Measurements from ENCODE around the gene WBP2.
"Not testable (repeated sequence)": the region's sequence is repeated elsewhere in the genome, so short reads cannot be mapped to it uniquely, and the experiment has no call there.

Gene WBP2

GRCh38 chr17:75870228-75870627, 15.1 kb upstream of the WBP2 start:
- in situ Hi-C loops (cut with MboI; ENCODE audit: low sequenced_read_pairs): not testable (repeated sequence)

DNA sequence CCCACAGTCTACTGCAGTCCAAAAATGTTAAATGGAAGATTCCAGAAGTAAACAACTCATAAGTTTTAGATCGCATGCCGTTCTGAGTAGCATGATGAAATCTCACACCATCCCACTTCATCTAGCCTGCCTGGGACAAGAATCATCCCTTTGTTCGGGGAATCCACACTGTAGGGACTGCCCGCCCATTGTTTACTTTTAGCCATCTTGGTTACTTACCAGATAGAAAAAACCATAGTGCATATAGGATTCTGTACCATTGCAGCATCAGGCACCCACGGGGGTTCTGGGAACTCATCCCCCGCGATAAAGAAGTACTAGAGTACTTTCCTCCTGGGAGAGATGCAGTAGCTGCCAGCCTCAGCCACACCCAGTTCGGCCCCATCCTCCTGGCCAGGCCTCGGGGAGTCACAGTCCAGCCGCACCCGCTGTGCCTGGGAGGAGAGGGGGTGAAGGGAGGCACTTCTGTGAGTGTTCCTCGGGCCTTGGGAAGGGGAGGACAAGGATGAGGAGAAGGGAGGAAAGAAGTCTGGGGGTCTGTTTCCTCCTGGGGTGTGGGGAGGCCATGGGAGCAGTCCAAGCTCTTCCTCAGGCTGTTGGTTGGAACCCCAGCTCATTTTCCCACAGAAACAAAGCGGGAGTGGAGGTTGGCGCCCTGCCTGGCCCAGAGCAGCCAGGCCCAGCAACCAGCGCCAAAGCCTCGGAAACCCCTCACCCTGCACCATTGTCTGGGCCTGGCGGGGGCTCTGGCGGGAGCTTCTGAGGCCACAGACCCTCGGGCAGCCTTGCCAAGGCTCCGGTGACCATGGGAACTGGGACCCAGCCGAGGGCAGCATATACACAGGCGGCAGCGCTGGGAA, 14.4 kb upstream of the WBP2 start:
- in situ Hi-C loops (cut with MboI; ENCODE audit: low sequenced_read_pairs): no loop called here

GRCh38 chr17:75868730-75869281, 13.7 kb upstream of the WBP2 start:
- in situ Hi-C loops (cut with MboI; ENCODE audit: low sequenced_read_pairs): not testable (repeated sequence)

- in situ Hi-C loops (cut with MboI; ENCODE audit: low sequenced_read_pairs): not testable (repeated sequence)
Measured at GRCh38 chr17:75865404-75866188, 10.5 kb upstream of the WBP2 start.

GRCh38 chr17:75864887-75865286, 9.8 kb upstream of the WBP2 start:
- in situ Hi-C loops (cut with MboI; ENCODE audit: low sequenced_read_pairs): not testable (repeated sequence)

DNA sequence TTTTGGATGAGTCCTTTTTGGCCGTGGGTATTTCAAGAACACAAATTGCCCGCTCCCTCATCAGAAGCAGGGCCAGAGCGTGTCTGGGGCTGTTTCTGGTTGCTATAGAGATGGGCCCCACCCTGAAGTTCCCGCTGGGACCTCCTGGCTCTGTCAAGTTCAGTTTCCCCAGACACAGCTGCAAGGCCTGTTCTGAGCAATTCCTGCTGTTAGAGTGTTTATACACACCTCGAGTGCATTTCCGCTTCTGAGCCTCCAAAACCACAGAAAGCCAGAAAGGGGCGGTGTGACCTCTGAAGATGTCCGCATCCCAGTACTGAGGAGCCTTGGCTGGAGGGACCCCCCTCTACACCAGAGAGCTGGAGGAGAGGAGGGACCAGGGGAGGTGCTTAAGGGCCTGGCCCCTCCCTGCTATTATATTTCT, 9.3 kb upstream of the WBP2 start:
- in situ Hi-C loops (cut with MboI; ENCODE audit: low sequenced_read_pairs): no loop called here

DNA sequence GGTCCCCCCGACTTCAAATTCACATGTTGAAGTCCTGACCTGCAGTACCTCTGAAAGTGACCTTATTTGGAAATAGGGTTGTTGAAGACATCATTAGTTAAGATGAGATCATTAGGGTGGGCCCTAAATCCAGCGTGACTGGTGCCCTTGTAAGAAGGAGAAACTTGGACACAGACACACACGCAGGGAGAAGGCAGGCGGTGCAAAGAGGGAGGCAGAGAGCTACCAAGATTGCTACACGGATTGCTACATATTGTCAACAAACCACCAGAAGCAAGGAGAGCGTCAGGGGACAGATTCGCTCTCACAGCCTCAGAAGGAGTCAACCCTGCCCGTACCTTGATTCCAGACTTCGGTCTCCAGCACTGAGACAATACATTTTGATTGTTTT, 6.8 kb upstream of the WBP2 start:
- in situ Hi-C loops (cut with MboI; ENCODE audit: low sequenced_read_pairs): no loop called here

- in situ Hi-C loops (cut with MboI; ENCODE audit: low sequenced_read_pairs): not testable (repeated sequence)
Measured at GRCh38 chr17:75859358-75859757, 4.2 kb upstream of the WBP2 start.

- in situ Hi-C loops (cut with MboI; ENCODE audit: low sequenced_read_pairs): no loop called here
Measured at GRCh38 chr17:75856062-75856756, 1.1 kb upstream of the WBP2 start.

DNA sequence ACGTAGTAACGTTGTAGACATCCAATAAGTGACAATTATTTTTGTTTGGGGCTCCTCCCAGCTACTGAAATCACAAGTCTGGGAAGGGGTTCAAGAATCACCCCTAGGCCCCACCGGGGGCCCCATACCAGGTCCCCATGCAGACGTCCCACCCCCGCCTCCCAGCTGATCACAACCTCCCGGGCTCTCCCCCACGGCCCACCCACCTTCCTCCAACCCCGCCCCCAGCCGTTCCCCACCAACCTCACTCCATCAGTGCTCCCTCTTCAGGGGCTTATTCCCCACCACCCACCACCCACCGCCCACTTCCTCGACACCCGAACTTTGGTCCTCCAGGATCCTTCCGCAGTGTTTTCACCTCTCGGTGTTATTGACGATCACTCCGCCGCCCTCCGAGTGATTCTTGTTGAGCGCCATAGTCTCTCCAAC, 240 bp downstream of the WBP2 start:
- in situ Hi-C loops (cut with MboI; ENCODE audit: low sequenced_read_pairs): no loop called here

- in situ Hi-C loops (cut with MboI; ENCODE audit: low sequenced_read_pairs): no loop called here
Measured at GRCh38 chr17:75854101-75854748, 910 bp downstream of the WBP2 start.

- in situ Hi-C loops (cut with MboI; ENCODE audit: low sequenced_read_pairs): no loop called here
Measured at GRCh38 chr17:75853433-75853832, 1.7 kb downstream of the WBP2 start.

GRCh38 chr17:75851693-75851991, 3.5 kb downstream of the WBP2 start:
- in situ Hi-C loops (cut with MboI; ENCODE audit: low sequenced_read_pairs): not testable (repeated sequence)

DNA sequence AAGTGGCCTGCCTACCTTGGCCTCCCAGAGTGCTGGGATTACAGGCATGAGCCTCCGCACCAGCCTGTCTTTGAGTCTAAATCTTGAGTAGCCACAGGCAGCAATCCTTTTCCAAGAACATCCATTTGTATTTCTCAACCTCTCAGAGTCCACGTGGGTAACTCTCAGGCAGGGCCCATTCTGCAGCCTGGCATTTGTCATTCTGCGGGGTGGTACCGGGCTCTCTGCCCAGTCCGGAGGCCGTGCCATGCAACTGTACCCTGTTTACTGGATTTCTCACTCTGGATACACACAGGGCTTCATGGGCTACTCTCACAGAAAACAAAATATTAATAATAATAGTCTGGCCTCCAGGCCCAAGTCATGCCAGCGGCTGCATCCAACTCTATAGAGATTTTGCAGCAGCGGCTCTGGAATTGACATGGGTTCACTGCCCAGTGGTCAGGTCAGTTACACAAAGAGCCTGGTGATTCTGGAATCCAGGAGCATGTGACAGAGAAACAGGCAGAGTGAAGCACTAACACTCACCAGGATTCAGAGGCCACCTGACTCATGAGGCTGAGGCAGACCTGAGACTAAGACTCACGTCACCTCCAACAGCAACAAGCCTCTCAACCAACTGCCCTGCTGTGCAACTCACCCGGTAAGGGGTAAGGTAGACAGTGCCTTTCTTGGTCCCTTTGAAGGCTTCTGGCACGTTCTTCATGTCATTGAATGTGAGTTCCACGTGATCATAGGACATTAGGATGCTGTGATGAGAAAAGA, 4.0 kb downstream of the WBP2 start:
- in situ Hi-C loops (cut with MboI; ENCODE audit: low sequenced_read_pairs): no loop called here

DNA sequence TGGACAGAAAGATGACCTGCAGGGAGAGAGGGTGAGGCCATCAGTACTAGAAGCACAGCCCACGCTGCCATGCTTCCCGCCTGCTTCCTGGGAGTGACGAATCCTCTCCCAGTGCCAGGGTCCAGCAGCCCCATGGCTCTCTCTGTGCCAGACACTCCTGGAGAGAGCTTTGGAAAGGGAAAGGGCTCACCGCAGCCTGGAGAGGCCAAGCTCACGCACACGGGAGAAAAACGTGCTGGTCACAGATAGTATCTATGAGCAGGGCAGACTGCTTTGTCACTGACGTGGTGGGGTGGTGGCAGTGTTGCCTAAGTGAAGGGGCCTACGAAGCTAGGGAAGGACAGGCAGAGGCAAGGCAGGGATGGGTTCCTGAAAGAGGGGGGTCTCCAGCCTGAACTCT, 5.4 kb downstream of the WBP2 start:
- in situ Hi-C loops (cut with MboI; ENCODE audit: low sequenced_read_pairs): no loop called here

GRCh38 chr17:75849279-75849646, 5.9 kb downstream of the WBP2 start:
- in situ Hi-C loops (cut with MboI; ENCODE audit: low sequenced_read_pairs): no loop called here

DNA sequence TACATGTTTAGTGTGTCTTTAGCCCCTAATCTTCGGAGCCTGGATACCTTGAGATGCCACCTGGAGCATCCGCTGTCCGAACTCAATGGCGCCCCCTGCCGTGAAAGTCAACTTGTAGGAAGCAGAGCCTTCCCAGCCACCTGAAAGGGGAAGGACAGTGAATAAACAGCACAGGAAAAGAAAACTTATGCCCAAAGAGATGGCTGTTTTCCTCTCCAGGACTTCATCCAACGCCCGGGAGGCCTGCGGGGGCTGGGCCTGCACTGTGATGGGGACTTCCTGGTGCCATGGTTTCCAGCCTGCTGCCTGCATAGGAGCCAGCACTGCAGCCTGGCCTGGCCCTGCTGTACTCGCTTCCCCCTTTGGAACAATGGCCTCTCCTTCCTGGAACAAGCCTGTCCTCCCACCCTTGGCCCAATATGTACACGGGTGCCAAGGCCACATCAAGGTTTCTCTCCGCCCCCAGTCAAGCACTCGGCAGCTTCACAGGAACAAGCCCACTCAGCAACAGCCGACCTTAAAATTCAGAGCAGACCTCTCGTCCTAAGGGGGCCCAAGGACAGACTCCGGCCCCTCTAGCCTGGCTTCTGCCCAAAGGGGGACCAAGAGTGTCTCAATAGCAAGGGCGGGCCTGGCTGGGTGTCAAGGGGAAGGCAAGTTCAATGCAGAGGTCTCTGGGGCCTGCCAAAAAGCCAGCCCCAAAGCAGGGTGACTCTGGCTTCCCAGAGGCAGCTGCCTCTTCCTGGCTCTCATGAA, 6.4 kb downstream of the WBP2 start:
- in situ Hi-C loops (cut with MboI; ENCODE audit: low sequenced_read_pairs): no loop called here

DNA sequence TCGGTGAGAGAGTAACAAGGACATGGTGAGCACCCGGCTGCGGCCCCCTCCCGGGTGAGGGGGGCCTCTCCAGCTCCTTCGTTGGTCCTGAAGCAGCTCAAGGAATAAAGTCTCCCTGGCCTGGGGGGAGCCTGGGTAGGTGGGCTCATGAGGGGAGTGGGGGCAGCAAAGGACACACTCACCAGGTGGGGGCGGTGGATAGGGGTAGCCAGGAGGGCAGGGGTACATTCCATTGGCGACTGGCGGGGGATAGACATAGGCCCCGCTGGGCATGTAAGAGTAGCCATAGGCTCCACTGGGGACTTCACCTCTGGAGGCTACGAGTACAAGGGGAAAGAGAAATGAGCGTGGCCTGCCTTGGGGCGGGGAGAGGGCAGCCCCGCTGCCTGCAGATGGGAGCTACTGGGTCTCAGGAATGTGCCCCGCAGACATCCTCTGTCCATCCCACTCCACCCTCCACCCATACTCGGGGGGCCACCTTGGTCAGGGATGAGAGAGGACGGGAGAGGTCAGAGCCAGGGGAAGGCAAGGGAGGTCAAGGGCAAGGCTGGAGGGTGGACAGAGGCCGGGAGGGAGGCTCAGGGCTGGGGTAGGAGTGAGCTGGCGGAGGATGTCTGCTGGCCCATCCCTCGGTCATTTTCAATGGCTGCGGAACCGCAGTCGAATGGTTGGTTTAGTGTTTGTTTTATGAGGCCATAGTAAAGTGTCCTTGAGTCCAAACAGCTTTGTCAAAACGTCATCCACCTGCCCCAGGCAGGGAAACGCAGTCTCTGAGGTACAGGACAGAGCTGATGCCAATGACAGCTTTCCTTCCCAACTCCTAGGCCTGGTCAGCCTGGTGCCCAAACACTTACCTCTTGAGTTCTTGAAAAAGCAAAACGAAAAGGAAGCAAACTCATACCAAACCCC, 7.3 kb downstream of the WBP2 start:
- in situ Hi-C loops (cut with MboI; ENCODE audit: low sequenced_read_pairs): no loop called here

Data from HL-60/S4 treated with retinoic acid at 250 ng/mL for 4 days and 3 days (cell line).